ENCODE data around the gene ITGAE.

The ITGAE gene

GRCh38 chr17:3753624-3754023, 47.4 kb downstream of the ITGAE start:
- ChIA-PET CTCF (interaction anchor here (1.6 to 10.8 kb wide), 2 partner anchors 16 to 19 kb away, joined by 4 to 81 read pairs; no protein-coding TSS in a partner anchor), POLR2A (interaction anchor here (0.5 to 1.5 kb wide), 3 partner anchors 16 to 507 kb away, joined by 3 to 5 read pairs (median 4); partner anchors contain the start of gene HASPIN)
- no peaks in the 10 kb centered on the region for H3K9me3 ChIP-seq (ENCODE audit: control insufficient read depth, insufficient read depth, low read depth, low read length)
- H3K4me3 ChIP-seq (ENCODE audit: low read depth, low read length): no peak overlapping the region
- TF ChIP-seq ZNF785 (tag by site-specific recombination; IDR thresholded peaks at IDR 0.05): no peak
- no peak for TF ChIP-seq MZF1 (tag by site-specific recombination; IDR thresholded peaks at IDR 0.05; ENCODE audit: borderline replicate concordance)
- TF ChIP-seq ZBTB48 (tag by site-specific recombination; IDR thresholded peaks at IDR 0.05): no peak
- no peaks in the 10 kb centered on the region for H3K4me1 ChIP-seq (ENCODE audit: control insufficient read depth, insufficient read depth, low read length)
- no peaks in the 10 kb centered on the region for H3K36me3 ChIP-seq (ENCODE audit: control insufficient read depth in 2 of 2, insufficient read depth in 1 of 2, low read length in 2 of 2)
- H3K27ac ChIP-seq (ENCODE audit: extremely low read depth, low read depth, low read length): 0 out of 2 replicates have a peak overlapping the region, but pooled peaks have one; percentile 9

- Histone ChIP-seq H3K4me1 (ENCODE audit: control insufficient read depth, insufficient read depth, low read length) (no peaks in the 10 kb centered on the region), H3K9me3 (ENCODE audit: control insufficient read depth, insufficient read depth, low read depth, low read length) (no peaks in the 10 kb centered on the region), H3K4me3 (ENCODE audit: low read depth, low read length) (no peak overlapping the region), H3K27ac (ENCODE audit: extremely low read depth, low read depth, low read length) (no peak overlapping the region), H3K36me3 (ENCODE audit: control insufficient read depth in 2 of 2, insufficient read depth in 1 of 2, low read length in 2 of 2) (no peaks in the 10 kb centered on the region)
- TF ChIP-seq, protein P1, sequence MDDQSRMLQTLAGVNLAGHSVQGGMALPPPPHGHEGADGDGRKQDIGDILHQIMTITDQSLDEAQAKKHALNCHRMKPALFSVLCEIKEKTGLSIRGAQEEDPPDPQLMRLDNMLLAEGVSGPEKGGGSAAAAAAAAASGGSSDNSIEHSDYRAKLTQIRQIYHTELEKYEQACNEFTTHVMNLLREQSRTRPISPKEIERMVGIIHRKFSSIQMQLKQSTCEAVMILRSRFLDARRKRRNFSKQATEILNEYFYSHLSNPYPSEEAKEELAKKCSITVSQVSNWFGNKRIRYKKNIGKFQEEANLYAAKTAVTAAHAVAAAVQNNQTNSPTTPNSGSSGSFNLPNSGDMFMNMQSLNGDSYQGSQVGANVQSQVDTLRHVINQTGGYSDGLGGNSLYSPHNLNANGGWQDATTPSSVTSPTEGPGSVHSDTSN (CRISPR knock-in tag; IDR thresholded peaks at IDR 0.05): no peak
- no peak for TF ChIP-seq ZNF488 (tag by site-specific recombination; IDR thresholded peaks at IDR 0.05)
- TF ChIP-seq ZNF704 (tag by site-specific recombination; IDR thresholded peaks at IDR 0.05): no peak
- TF ChIP-seq ZNF792 (tag by site-specific recombination; IDR thresholded peaks at IDR 0.05): no peak
- TF ChIP-seq ZNF791 (tag by site-specific recombination; IDR thresholded peaks at IDR 0.05): no peak
- TF ChIP-seq, protein P2, sequence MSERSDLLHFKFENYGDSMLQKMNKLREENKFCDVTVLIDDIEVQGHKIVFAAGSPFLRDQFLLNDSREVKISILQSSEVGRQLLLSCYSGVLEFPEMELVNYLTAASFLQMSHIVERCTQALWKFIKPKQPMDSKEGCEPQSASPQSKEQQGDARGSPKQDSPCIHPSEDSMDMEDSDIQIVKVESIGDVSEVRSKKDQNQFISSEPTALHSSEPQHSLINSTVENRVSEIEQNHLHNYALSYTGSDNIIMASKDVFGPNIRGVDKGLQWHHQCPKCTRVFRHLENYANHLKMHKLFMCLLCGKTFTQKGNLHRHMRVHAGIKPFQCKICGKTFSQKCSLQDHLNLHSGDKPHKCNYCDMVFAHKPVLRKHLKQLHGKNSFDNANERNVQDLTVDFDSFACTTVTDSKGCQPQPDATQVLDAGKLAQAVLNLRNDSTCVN (tag by site-specific recombination; optimal IDR thresholded peaks at IDR 0.05): no peak
- TF ChIP-seq ZBTB20 (tag by site-specific recombination; IDR thresholded peaks at IDR 0.05): no peak
- no peak for TF ChIP-seq ZNF660 (tag by site-specific recombination; IDR thresholded peaks at IDR 0.05)
- TF ChIP-seq ZNF549 (tag by site-specific recombination; IDR thresholded peaks at IDR 0.05): no peak
- TF ChIP-seq ZNF514 (tag by site-specific recombination; IDR thresholded peaks at IDR 0.05): no peak
- TF ChIP-seq, protein P3, sequence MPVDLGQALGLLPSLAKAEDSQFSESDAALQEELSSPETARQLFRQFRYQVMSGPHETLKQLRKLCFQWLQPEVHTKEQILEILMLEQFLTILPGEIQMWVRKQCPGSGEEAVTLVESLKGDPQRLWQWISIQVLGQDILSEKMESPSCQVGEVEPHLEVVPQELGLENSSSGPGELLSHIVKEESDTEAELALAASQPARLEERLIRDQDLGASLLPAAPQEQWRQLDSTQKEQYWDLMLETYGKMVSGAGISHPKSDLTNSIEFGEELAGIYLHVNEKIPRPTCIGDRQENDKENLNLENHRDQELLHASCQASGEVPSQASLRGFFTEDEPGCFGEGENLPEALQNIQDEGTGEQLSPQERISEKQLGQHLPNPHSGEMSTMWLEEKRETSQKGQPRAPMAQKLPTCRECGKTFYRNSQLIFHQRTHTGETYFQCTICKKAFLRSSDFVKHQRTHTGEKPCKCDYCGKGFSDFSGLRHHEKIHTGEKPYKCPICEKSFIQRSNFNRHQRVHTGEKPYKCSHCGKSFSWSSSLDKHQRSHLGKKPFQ (tag by site-specific recombination; IDR thresholded peaks at IDR 0.05): no peak
- TF ChIP-seq ZFP3 (tag by site-specific recombination; IDR thresholded peaks at IDR 0.05; ENCODE audit: low read depth): no peak
- TF ChIP-seq, protein P4, sequence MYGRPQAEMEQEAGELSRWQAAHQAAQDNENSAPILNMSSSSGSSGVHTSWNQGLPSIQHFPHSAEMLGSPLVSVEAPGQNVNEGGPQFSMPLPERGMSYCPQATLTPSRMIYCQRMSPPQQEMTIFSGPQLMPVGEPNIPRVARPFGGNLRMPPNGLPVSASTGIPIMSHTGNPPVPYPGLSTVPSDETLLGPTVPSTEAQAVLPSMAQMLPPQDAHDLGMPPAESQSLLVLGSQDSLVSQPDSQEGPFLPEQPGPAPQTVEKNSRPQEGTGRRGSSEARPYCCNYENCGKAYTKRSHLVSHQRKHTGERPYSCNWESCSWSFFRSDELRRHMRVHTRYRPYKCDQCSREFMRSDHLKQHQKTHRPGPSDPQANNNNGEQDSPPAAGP (tag by site-specific recombination; IDR thresholded peaks at IDR 0.05): no peak
- no peak for TF ChIP-seq MEIS1 (CRISPR knock-in tag; IDR thresholded peaks at IDR 0.05; ENCODE audit: borderline replicate concordance)
- TF ChIP-seq ZNF140 (tag by site-specific recombination; IDR thresholded peaks at IDR 0.05): no peak
- TF ChIP-seq, protein P5, sequence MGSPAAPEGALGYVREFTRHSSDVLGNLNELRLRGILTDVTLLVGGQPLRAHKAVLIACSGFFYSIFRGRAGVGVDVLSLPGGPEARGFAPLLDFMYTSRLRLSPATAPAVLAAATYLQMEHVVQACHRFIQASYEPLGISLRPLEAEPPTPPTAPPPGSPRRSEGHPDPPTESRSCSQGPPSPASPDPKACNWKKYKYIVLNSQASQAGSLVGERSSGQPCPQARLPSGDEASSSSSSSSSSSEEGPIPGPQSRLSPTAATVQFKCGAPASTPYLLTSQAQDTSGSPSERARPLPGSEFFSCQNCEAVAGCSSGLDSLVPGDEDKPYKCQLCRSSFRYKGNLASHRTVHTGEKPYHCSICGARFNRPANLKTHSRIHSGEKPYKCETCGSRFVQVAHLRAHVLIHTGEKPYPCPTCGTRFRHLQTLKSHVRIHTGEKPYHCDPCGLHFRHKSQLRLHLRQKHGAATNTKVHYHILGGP (tag by site-specific recombination; IDR thresholded peaks at IDR 0.05): no peak
- no peak for TF ChIP-seq ZNF449 (tag by site-specific recombination; IDR thresholded peaks at IDR 0.05)
- no peak for TF ChIP-seq ZNF621 (tag by site-specific recombination; IDR thresholded peaks at IDR 0.05)
- ChIA-PET POLR2A (no interaction called here), CTCF (interaction anchor here (0.7 to 10.8 kb wide), 2 partner anchors 14 to 17 kb away, joined by 4 to 81 read pairs; no protein-coding TSS in a partner anchor)
These were observed 49.2 kb downstream of the ITGAE start for GRCh38 chr17:3751836-3752235.

Data from HEK293 (cell line).